MCF 10A (cell line): ENCODE results near the gene TMEM174. TPM values are rescaled to one million over a fixed set of nuclear protein-coding genes. Genes with fewer than 3 reads are reported as not detected.

Experiments
- BruUV-seq: library from RNA; stranded (reverse); fragments of 400-500 nt; replicated peaks from 2 replicates; lab custom pipeline; 2021; lab: Mats Ljungman, UMichigan
- CTCF ChIA-PET: fragments of 300-600 bp; sonication (Branson Sonifier 250); formaldehyde crosslinking; extraction: SDS; loops from one replicate; lab custom pipeline; 2021; ENCODE audit warnings: antibody characterized with exemption, inconsistent platforms; lab: Yijun Ruan, JAX
- POLR2A ChIA-PET: fragments of 300-600, 350-650 bp; sonication (Branson Sonifier 250); formaldehyde crosslinking; extraction: SDS; loops from one replicate; lab custom pipeline; 2020; ENCODE audit warnings: antibody characterized with exemption, inconsistent platforms; lab: Yijun Ruan, JAX
- DNase-seq: peaks from one replicate; pipeline ENCODE4 v3.0.0-alpha.2; 2018; ENCODE audit not compliant: unreplicated experiment
- H3K27ac Mint-ChIP-seq: one replicate; pipeline ENCODE4 v1.8.0; 2022; ENCODE audit warnings: mild to moderate bottlenecking, low read depth, mixed read lengths; ENCODE audit not compliant: unreplicated experiment
- H3K27me3 Mint-ChIP-seq: one replicate; pipeline ENCODE4 v1.8.0; 2022; ENCODE audit warnings: mixed read lengths; ENCODE audit not compliant: insufficient read depth, unreplicated experiment
- H3K36me3 Mint-ChIP-seq: one replicate; pipeline ENCODE4 v1.8.0; 2022; ENCODE audit warnings: mild to moderate bottlenecking, moderate library complexity, mixed read lengths; ENCODE audit not compliant: insufficient read depth, unreplicated experiment
- H3K4me1 Mint-ChIP-seq: one replicate; pipeline ENCODE4 v1.8.0; 2022; ENCODE audit warnings: mixed read lengths; ENCODE audit not compliant: insufficient read depth, unreplicated experiment
- H3K4me3 Mint-ChIP-seq: one replicate; pipeline ENCODE4 v1.8.0; 2022; ENCODE audit warnings: mild to moderate bottlenecking, moderate library complexity, mixed read lengths; ENCODE audit not compliant: unreplicated experiment
- H3K9me3 Mint-ChIP-seq: one replicate; pipeline ENCODE4 v1.8.0; 2022; ENCODE audit warnings: mixed read lengths; ENCODE audit not compliant: unreplicated experiment
- intact Hi-C: fragments of 100-400 bp; cut with micrococcal nuclease; formaldehyde crosslinking; loops from 2 replicates; pipeline ENCODE4 v1.14.1; 2022
- total RNA-seq: library from RNA; stranded (reverse); gene quantifications from 2 replicates; pipeline ENCODE4 v1.2.3, GENCODE V29; 2022
- TF ChIP-seq, protein P1 (sequence below): fragments of 200-600 bp; IDR thresholded peaks from one replicate; pipeline ENCODE4 v1.8.0; 2022; ENCODE audit warnings: antibody characterized with exemption, mild to moderate bottlenecking; ENCODE audit not compliant: unreplicated experiment

TMEM174 gene
- total RNA-seq, 1 experiment from 2014 or later: not detected

DNA sequence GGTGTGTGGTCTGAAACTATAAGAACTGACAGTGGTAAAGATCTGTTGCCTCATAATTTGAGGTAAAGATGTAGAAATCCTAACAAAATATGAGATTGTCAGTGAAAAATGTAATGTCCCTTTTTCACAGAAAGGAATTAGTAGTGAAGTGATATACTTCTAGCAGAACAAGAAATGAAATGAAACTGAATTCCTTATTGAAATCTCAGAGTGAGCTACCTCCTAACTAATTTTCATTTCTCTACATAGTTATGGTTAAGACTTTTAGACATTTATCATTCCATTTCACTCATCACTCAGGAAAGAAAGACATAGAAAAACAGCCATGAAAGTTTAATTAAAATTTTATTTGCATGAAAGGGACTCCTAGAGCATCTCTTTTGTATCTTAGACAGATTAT, 48.7 kb downstream of the TMEM174 start:
- H3K27me3 Mint-ChIP-seq: no peaks in the 10 kb centered on the region
- intact Hi-C loops: no loop called here
- CTCF ChIA-PET: interaction anchor here (0.6 kb wide), 1 partner anchor 233 kb away, joined by 4 read pairs; no protein-coding TSS in a partner anchor

DNA sequence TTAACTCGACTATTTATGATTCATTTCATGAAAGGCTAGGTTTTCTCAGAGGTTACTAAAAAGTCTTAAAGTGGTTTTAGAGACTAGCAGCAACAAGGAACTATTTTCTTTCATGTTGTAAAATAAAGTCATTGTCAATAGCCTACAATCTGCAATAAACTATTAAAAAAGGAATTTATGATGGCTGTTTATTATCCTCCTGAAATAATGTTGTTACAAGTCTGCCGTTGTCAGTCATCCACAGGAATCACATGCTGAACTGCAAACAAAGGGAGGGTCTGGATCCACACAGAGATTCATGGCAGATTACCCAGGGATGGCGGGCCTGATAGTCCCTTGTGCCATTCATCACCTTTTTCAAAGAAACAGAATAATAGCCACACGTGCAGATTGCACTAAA, 49.2 kb downstream of the TMEM174 start:
- ChIA-PET POLR2A (no interaction called here), CTCF (interaction anchor here (0.6 kb wide), 2 partner anchors 32 to 233 kb away, joined by 3 to 4 read pairs; no protein-coding TSS in a partner anchor)
- intact Hi-C loops: no loop called here
- no TSS peak for BruUV-seq
- Mint-ChIP-seq H3K9me3 (no peaks in the 10 kb centered on the region), H3K36me3 (no peaks in the 10 kb centered on the region), H3K27me3 (no peaks in the 10 kb centered on the region), H3K4me3 (no peak overlapping the region), H3K27ac (no peak overlapping the region), H3K4me1 (peaks cover 9% of the 10 kb centered on the region)
- no peak for DNase-seq
- TF ChIP-seq, protein P1, sequence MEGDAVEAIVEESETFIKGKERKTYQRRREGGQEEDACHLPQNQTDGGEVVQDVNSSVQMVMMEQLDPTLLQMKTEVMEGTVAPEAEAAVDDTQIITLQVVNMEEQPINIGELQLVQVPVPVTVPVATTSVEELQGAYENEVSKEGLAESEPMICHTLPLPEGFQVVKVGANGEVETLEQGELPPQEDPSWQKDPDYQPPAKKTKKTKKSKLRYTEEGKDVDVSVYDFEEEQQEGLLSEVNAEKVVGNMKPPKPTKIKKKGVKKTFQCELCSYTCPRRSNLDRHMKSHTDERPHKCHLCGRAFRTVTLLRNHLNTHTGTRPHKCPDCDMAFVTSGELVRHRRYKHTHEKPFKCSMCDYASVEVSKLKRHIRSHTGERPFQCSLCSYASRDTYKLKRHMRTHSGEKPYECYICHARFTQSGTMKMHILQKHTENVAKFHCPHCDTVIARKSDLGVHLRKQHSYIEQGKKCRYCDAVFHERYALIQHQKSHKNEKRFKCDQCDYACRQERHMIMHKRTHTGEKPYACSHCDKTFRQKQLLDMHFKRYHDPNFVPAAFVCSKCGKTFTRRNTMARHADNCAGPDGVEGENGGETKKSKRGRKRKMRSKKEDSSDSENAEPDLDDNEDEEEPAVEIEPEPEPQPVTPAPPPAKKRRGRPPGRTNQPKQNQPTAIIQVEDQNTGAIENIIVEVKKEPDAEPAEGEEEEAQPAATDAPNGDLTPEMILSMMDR: no peak

More for the DNA sequence above, 48.7 kb downstream of the TMEM174 start:
- H3K9me3 Mint-ChIP-seq: no peaks in the 10 kb centered on the region
- H3K4me3 Mint-ChIP-seq: no peak overlapping the region
- no peak overlapping the region for H3K27ac Mint-ChIP-seq
- no TSS peak for BruUV-seq
- TF ChIP-seq, protein P1: no peak
- no peaks in the 10 kb centered on the region for H3K36me3 Mint-ChIP-seq
- peaks cover 11% of the 10 kb centered on the region for H3K4me1 Mint-ChIP-seq
- no peak for DNase-seq
- POLR2A ChIA-PET: no interaction called here

Other genes with a start within 250 kb of the TMEM174 start
- 16.9 and 26.3 TPM in 2 replicates for gene FCHO2, start 217.2 kb upstream of the TMEM174 start, total RNA-seq
- gene TMEM171, start 52.6 kb upstream of the TMEM174 start, total RNA-seq: 0.42 and 0.75 TPM in 2 replicates